HCT116 (cell line): Measurements from ENCODE around the gene GRB10. TPM values are rescaled to one million over a fixed set of nuclear protein-coding genes. Genes with fewer than 3 reads are reported as not detected.

Experiments
- ATAC-seq: fragments of 200-7000 bp; cut with Tn5 transposase; 2 replicates; pipeline ENCODE4 v1.9.1; 2020; ENCODE audit warnings: mild to moderate bottlenecking, moderate library complexity
- BruUV-seq: library from RNA; stranded (reverse); fragments of 400-500 nt; replicated peaks from 2 replicates; lab custom pipeline; 2021; lab: Mats Ljungman, UMichigan
- CTCF ChIA-PET: fragments of 300-600 bp; sonication (Branson Sonifier 250); formaldehyde crosslinking; loops from one replicate; lab custom pipeline; 2021; ENCODE audit warnings: antibody characterized with exemption; lab: Charles Lee
- POLR2A ChIA-PET: fragments of 300-600, 350-600 bp; sonication (Branson Sonifier 250); formaldehyde crosslinking; loops from one replicate; lab custom pipeline; 2021; ENCODE audit warnings: antibody characterized with exemption; lab: Charles Lee
- RAD21 ChIA-PET, 2 experiments: fragments of 300-600 bp; sonication (Branson Sonifier 250); formaldehyde crosslinking; loops; one replicate each; lab custom pipeline; 2023; ENCODE audit warnings: low total read pairs in 2 of 2; ENCODE audit not compliant: uncharacterized antibody in 2 of 2, unreplicated experiment in 2 of 2, low non-redundant PET in 1 of 2; lab: Charles Lee
- DNase-seq: peaks from one replicate; pipeline ENCODE4 v3.0.0-alpha.2; 2010; ENCODE audit warnings: low read depth, low spot score
- H2AFZ ChIP-seq: fragments of 200-600 bp; shearing (Covaris generic), sonication (generic); 2 replicates; pipeline ENCODE4 v1.6.1; 2017; ENCODE audit warnings: low read depth, mixed run types, mixed read lengths, antibody characterized with exemption, low read length; ENCODE audit not compliant: poor library complexity, severe bottlenecking
- H3K27ac ChIP-seq: 2 replicates; pipeline ENCODE4 v1.5.1; 2012; ENCODE audit warnings: low read depth, low read length
- H3K27me3 ChIP-seq: fragments of 200-600 bp; sonication (generic); 2 replicates; pipeline ENCODE4 v1.6.1; 2016; ENCODE audit warnings: mixed run types, low read length, mixed read lengths; ENCODE audit not compliant: insufficient read depth
- H3K36me3 ChIP-seq, 2 experiments: fragments of 200-500 bp in 1 of 2; fragments of 200-600 bp in 1 of 2; sonication (Bioruptor generic) in 1 of 2; sonication (generic) in 1 of 2; 2 replicates each; pipeline versions ENCODE4 v1.5.1 to v1.6.1; 2014 to 2016; ENCODE audit warnings: low read length in 2 of 2, inconsistent platforms in 1 of 2, mixed read lengths in 1 of 2, mixed run types in 1 of 2; ENCODE audit not compliant: insufficient read depth in 2 of 2, control insufficient read depth in 1 of 2
- H3K4me1 ChIP-seq, 2 experiments: fragments of 200-600 bp in 1 of 2; sonication (generic) in 1 of 2; 2 replicates each; pipeline versions ENCODE4 v1.5.1 to v1.6.1; 2012 to 2017; ENCODE audit warnings: low read length in 2 of 2, inconsistent platforms in 1 of 2, mild to moderate bottlenecking in 1 of 2, mixed read lengths in 1 of 2, mixed run types in 1 of 2, moderate library complexity in 1 of 2; ENCODE audit not compliant: insufficient read depth in 2 of 2, control insufficient read depth in 1 of 2
- H3K4me2 ChIP-seq: fragments of 200-600 bp; sonication (generic); 2 replicates; pipeline ENCODE4 v1.6.1; 2017; ENCODE audit warnings: mixed run types, low read length, mixed read lengths
- H3K4me3 ChIP-seq, 2 experiments: fragments of 200-600 bp in 1 of 2; sonication (generic) in 1 of 2; replicated peaks in 1 of 2; 2 replicates each; pipeline ENCODE4 v1.5.1; 2011 to 2016; ENCODE audit warnings: low read length in 2 of 2, control low read depth in 1 of 2, low read depth in 1 of 2, mild to moderate bottlenecking in 1 of 2, mixed read lengths in 1 of 2, mixed run types in 1 of 2
- H3K79me2 ChIP-seq: fragments of 200-600 bp; sonication (generic); 2 replicates; pipeline ENCODE4 v1.6.1; 2017; ENCODE audit warnings: mild to moderate bottlenecking, mixed run types, low read length, moderate library complexity, mixed read lengths; ENCODE audit not compliant: insufficient read depth
- H3K9ac ChIP-seq: fragments of 200-600 bp; sonication (generic); 2 replicates; pipeline ENCODE4 v1.6.1; 2016; ENCODE audit warnings: low read length, mixed read lengths
- H3K9me2 ChIP-seq: fragments of 200-600 bp; sonication (generic), shearing (Covaris generic); 2 replicates; pipeline ENCODE4 v1.6.1; 2017; ENCODE audit warnings: mixed run types, mild to moderate bottlenecking, moderate library complexity; ENCODE audit not compliant: insufficient read depth
- H3K9me3 ChIP-seq, 2 experiments: fragments of 200-500 bp in 1 of 2; fragments of 200-600 bp in 1 of 2; sonication (Bioruptor generic) in 1 of 2; sonication (generic) in 1 of 2; 2 replicates each; pipeline ENCODE4 v1.6.1; 2014 to 2017; ENCODE audit warnings: low read length in 2 of 2, mixed read lengths in 2 of 2, inconsistent platforms in 1 of 2, low read depth in 1 of 2, mild to moderate bottlenecking in 1 of 2, mixed run types in 1 of 2, moderate library complexity in 1 of 2; ENCODE audit not compliant: control insufficient read depth in 1 of 2, insufficient read depth in 1 of 2
- H4K20me1 ChIP-seq: fragments of 200-600 bp; sonication (generic), shearing (Covaris generic); 2 replicates; pipeline ENCODE4 v1.6.1; 2017; ENCODE audit warnings: mixed run types, mild to moderate bottlenecking, moderate library complexity; ENCODE audit not compliant: insufficient read depth
- CTCF ChIP-seq, 3 experiments: fragments of 200-600 bp in 1 of 3; sonication (generic) in 1 of 3; IDR thresholded peaks in 2 of 3; conservative IDR thresholded peaks in 1 of 3; 2 replicates each; pipeline ENCODE4 v1.5.1; 2012 to 2017; ENCODE audit warnings: low read depth in 2 of 3, low read length in 2 of 3, antibody characterized with exemption in 1 of 3, borderline replicate concordance in 1 of 3, control low read depth in 1 of 3, mild to moderate bottlenecking in 1 of 3, mixed read lengths in 1 of 3, mixed run types in 1 of 3, moderate library complexity in 1 of 3; ENCODE audit not compliant: insufficient read depth in 1 of 3
- ZBTB33 ChIP-seq: IDR thresholded peaks from 2 replicates; pipeline ENCODE4 v1.6.1; 2011; ENCODE audit warnings: mild to moderate bottlenecking, low read length, moderate library complexity; ENCODE audit not compliant: insufficient replicate concordance; ENCODE audit errors: extremely low read depth
- intact Hi-C: fragments of 100-400 bp; cut with micrococcal nuclease; formaldehyde crosslinking; loops from 2 replicates; pipeline ENCODE4 v1.10.0; 2022
- total RNA-seq: library from RNA; stranded (reverse); gene quantifications from one replicate; pipeline ENCODE4 v1.2.1, GENCODE V29; 2021; ENCODE audit not compliant: unreplicated experiment

The GRB10 gene
- total RNA-seq, 1 experiment from 2014 or later = 37.3 TPM

- TF ChIP-seq ZBTB33 = no peak
Observed at GRCh38 chr7:50743016-50743415, 39.7 kb downstream of the GRB10 start (continued).

- Histone ChIP-seq H3K27ac (no peak overlapping the region), H3K4me1 (no peaks in the 10 kb centered on the region), H3K4me2 (no peak overlapping the region), H3K27me3 (no peaks in the 10 kb centered on the region), H4K20me1 (no peaks in the 10 kb centered on the region), H3K4me3 (no peak overlapping the region), H2AFZ (no peak overlapping the region), H3K9me3 (no peaks in the 10 kb centered on the region), H3K79me2 (no peaks in the 10 kb centered on the region), H3K36me3 (no peaks in the 10 kb centered on the region), H3K9ac (no peak overlapping the region), H3K9me2 (no peaks in the 10 kb centered on the region)
- POLR2A ChIA-PET = no interaction called here
- RAD21 ChIA-PET = no interaction called here
- no peak for TF ChIP-seq CTCF (IDR thresholded peaks at IDR 0.05 in 2 of 3, conservative IDR thresholded peaks at IDR 0.05 in 1 of 3; ENCODE audit: borderline replicate concordance in 1 of 3, insufficient read depth in 1 of 3, low read depth in 2 of 3, low read length in 2 of 3)
- CTCF ChIA-PET = no interaction called here
- DNase-seq (no peak), ATAC-seq (no peak)
- BruUV-seq = no TSS peak
- intact Hi-C loops = no loop called here
Observed at GRCh38 chr7:50742401-50742800, 40.3 kb downstream of the GRB10 start.
